OCI-LY3 (cell line): ENCODE data around the gene IZUMO2.
"Not testable (repeated sequence)": the region's sequence is repeated elsewhere in the genome, so short reads cannot be mapped to it uniquely, and the experiment has no call there.

ENCODE experiments used
- EZH2phosphoT487 ChIP-seq: fragments of 200-600 bp; shearing (Covaris generic); IDR thresholded peaks from 2 replicates; pipeline ENCODE4 v1.6.1; 2018; ENCODE audit warnings: antibody characterized with exemption, mixed run types, low read depth
- TF ChIP-seq, protein P1 (sequence below): fragments of 200-600, 300-600 bp; sonication (generic); IDR thresholded peaks from 2 replicates; pipeline ENCODE4 v1.5.1; 2014; ENCODE audit warnings: antibody characterized with exemption, low read length, low read depth

DNA sequence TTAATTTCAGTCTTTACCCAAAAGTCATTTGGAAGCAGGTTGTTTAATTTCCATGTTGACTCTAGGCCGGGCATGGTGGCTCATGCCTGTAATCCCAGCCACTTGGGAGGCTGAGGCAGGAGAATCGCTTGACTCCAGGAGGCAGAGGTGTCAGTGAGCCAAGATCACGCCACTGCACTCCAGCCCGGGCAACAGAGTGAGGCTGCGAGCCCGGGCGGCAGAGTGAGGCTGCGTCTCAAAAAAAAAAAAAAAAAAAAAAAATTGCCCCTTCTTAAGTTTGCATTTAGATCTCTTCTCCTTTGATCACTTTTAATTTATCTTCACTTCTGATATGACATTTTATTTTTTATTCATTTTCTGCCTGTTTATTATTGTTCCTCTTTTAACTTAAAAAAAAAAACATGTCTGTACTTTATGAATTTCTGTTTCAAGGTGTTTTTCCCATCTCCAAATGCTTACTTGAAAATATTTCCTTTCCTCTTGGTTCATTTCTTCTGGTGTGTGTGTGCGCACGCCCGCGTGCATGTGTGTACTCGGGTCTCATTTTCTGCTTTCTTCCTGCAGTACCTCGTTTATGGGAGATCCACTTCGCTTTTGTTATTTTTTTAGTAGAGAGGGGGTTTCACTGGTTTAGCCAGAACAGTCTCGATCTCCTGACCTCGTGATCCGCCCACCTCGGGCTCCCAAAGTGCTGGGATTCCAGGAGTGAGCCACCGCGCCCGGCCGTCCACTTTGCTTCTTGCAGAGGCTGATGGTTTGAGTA lies 26.3 kb downstream of the IZUMO2 start:
- TF ChIP-seq, protein P1, sequence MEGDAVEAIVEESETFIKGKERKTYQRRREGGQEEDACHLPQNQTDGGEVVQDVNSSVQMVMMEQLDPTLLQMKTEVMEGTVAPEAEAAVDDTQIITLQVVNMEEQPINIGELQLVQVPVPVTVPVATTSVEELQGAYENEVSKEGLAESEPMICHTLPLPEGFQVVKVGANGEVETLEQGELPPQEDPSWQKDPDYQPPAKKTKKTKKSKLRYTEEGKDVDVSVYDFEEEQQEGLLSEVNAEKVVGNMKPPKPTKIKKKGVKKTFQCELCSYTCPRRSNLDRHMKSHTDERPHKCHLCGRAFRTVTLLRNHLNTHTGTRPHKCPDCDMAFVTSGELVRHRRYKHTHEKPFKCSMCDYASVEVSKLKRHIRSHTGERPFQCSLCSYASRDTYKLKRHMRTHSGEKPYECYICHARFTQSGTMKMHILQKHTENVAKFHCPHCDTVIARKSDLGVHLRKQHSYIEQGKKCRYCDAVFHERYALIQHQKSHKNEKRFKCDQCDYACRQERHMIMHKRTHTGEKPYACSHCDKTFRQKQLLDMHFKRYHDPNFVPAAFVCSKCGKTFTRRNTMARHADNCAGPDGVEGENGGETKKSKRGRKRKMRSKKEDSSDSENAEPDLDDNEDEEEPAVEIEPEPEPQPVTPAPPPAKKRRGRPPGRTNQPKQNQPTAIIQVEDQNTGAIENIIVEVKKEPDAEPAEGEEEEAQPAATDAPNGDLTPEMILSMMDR = not testable (repeated sequence)
- TF ChIP-seq EZH2phosphoT487 = peak; percentile 68; the same call in 1 of the 2 replicates
